ENCODE data around the gene BMP2. TPM values are rescaled to one million over a fixed set of nuclear protein-coding genes. Genes with fewer than 3 reads are reported as not detected.

BMP2 gene
- 5.9 and 10.3 TPM in 2 replicates for total RNA-seq

DNA sequence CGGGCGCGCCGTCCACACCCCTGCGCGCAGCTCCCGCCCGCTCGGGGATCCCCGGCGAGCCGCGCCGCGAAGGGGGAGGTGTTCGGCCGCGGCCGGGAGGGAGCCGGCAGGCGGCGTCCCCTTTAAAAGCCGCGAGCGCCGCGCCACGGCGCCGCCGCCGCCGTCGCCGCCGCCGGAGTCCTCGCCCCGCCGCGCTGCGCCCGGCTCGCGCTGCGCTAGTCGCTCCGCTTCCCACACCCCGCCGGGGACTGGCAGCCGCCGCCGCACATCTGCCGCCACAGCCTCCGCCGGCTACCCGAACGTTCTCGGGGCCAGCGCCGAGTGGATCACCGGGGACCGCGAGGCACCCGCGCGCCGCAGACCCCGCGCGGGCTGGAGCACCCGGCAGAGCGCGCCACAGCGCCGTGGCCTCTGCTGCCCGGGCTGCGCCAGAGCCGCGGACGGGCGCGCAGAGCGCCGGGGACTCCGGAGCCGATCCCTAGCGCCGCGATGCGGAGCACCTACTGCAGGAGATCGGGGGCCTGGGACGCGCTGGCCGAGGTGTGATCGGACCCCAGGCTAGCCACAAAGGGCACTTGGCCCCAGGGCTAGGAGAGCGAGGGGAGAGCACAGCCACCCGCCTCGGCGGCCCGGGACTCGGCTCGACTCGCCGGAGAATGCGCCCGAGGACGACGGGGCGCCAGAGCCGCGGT lies at the start of gene BMP2:
BMP2 (plus strand) TSS at position 151 of the 692 bp plus-strand sequence. CDS start 2,441 bp downstream, outside the sequence.

